ENCODE results near the gene ABI1.

Gene ABI1

GRCh38 chr10:26711324-26711723 lies 149.4 kb downstream of the ABI1 start:
- Histone ChIP-seq H3K79me2 (ENCODE audit: insufficient read depth, low read length) (peaks cover 30% of the 10 kb centered on the region), H3K9ac (ENCODE audit: low read depth, low read length) (no peak overlapping the region), H3K27ac (ENCODE audit: low read length) (no peak overlapping the region), H2AFZ (ENCODE audit: low read depth, low read length) (no peak overlapping the region), H3K4me1 (ENCODE audit: insufficient read depth, low read length) (no peaks in the 10 kb centered on the region), H4K20me1 (ENCODE audit: insufficient read depth, low read length) (peaks cover 22% of the 10 kb centered on the region), H3K9me3 (ENCODE audit: insufficient read depth, low read length, severe bottlenecking) (no peaks in the 10 kb centered on the region), H3K4me2 (ENCODE audit: insufficient read depth, low read length) (no peak overlapping the region), H3K36me3 (ENCODE audit: insufficient read depth, low read length) (peaks cover 61% of the 10 kb centered on the region), H3K4me3 (ENCODE audit: low read depth in 1 of 2, low read length in 2 of 2) (no peak overlapping the region), H3K27me3 (ENCODE audit: insufficient read depth, low read length, poor library complexity) (no peaks in the 10 kb centered on the region)
- TF ChIP-seq EZH2 (IDR thresholded peaks at IDR 0.05; ENCODE audit: borderline replicate concordance, low read depth, low read length, severe bottlenecking) (no peak), CTCF (IDR thresholded peaks at IDR 0.05; ENCODE audit: borderline replicate concordance, extremely low read depth, low read length, poor library complexity, severe bottlenecking) (no peak)
- DNase-seq (no peak), ATAC-seq (ENCODE audit: insufficient read depth, low read depth) (no peak)

GRCh38 chr10:26706936-26707335 lies 153.8 kb downstream of the ABI1 start:
- no peaks in the 10 kb centered on the region for H3K9me3 ChIP-seq (ENCODE audit: insufficient read depth, low read length, severe bottlenecking)
- H3K4me1 ChIP-seq (ENCODE audit: insufficient read depth, low read length) = peaks cover 3% of the 10 kb centered on the region; the same call in 1 of the 2 replicates
- H3K27me3 ChIP-seq (ENCODE audit: insufficient read depth, low read length, poor library complexity) = no peaks in the 10 kb centered on the region
- H3K27ac ChIP-seq (ENCODE audit: low read length) = no peak overlapping the region
- H3K79me2 ChIP-seq (ENCODE audit: insufficient read depth, low read length) = peaks cover 54% of the 10 kb centered on the region
- TF ChIP-seq CTCF (IDR thresholded peaks at IDR 0.05; ENCODE audit: borderline replicate concordance, extremely low read depth, low read length, poor library complexity, severe bottlenecking) = no peak
- no peak for TF ChIP-seq EZH2 (IDR thresholded peaks at IDR 0.05; ENCODE audit: borderline replicate concordance, low read depth, low read length, severe bottlenecking)
- H4K20me1 ChIP-seq (ENCODE audit: insufficient read depth, low read length) = peaks cover 31% of the 10 kb centered on the region
- H3K4me2 ChIP-seq (ENCODE audit: insufficient read depth, low read length) = no peak overlapping the region
- no peak overlapping the region for H3K4me3 ChIP-seq (ENCODE audit: low read depth in 1 of 2, low read length in 2 of 2)
- H3K9ac ChIP-seq (ENCODE audit: low read depth, low read length) = no peak overlapping the region
- H3K36me3 ChIP-seq (ENCODE audit: insufficient read depth, low read length) = peaks cover 68% of the 10 kb centered on the region
- no peak for ATAC-seq (ENCODE audit: insufficient read depth, low read depth)
- no peak overlapping the region for H2AFZ ChIP-seq (ENCODE audit: low read depth, low read length)
- DNase-seq = no peak

- no peak overlapping the region for H3K4me2 ChIP-seq (ENCODE audit: insufficient read depth, low read length)
- H4K20me1 ChIP-seq (ENCODE audit: insufficient read depth, low read length) = peaks cover 38% of the 10 kb centered on the region
- H3K36me3 ChIP-seq (ENCODE audit: insufficient read depth, low read length) = peaks cover 75% of the 10 kb centered on the region
- peaks cover 8% of the 10 kb centered on the region for H3K4me1 ChIP-seq (ENCODE audit: insufficient read depth, low read length)
- H3K79me2 ChIP-seq (ENCODE audit: insufficient read depth, low read length) = peaks cover 61% of the 10 kb centered on the region
- H3K4me3 ChIP-seq (ENCODE audit: low read depth in 1 of 2, low read length in 2 of 2) = no peak overlapping the region
- H3K9me3 ChIP-seq (ENCODE audit: insufficient read depth, low read length, severe bottlenecking) = no peaks in the 10 kb centered on the region
- no peaks in the 10 kb centered on the region for H3K27me3 ChIP-seq (ENCODE audit: insufficient read depth, low read length, poor library complexity)
- peak; percentile 73 for ATAC-seq (ENCODE audit: insufficient read depth, low read depth)
- H3K9ac ChIP-seq (ENCODE audit: low read depth, low read length) = no peak overlapping the region
- no peak for DNase-seq
- TF ChIP-seq CTCF (IDR thresholded peaks at IDR 0.05; ENCODE audit: borderline replicate concordance, extremely low read depth, low read length, poor library complexity, severe bottlenecking) (no peak), EZH2 (IDR thresholded peaks at IDR 0.05; ENCODE audit: borderline replicate concordance, low read depth, low read length, severe bottlenecking) (no peak)
- no peak overlapping the region for H2AFZ ChIP-seq (ENCODE audit: low read depth, low read length)
- peak overlapping the region; percentile 47 for H3K27ac ChIP-seq (ENCODE audit: low read length)
Measured at GRCh38 chr10:26706206-26706605, 154.6 kb downstream of the ABI1 start.

- H3K79me2 ChIP-seq (ENCODE audit: insufficient read depth, low read length) = peaks cover 83% of the 10 kb centered on the region
- H3K9me3 ChIP-seq (ENCODE audit: insufficient read depth, low read length, severe bottlenecking) = no peaks in the 10 kb centered on the region
- H4K20me1 ChIP-seq (ENCODE audit: insufficient read depth, low read length) = peaks cover 45% of the 10 kb centered on the region
- no peak overlapping the region for H3K4me2 ChIP-seq (ENCODE audit: insufficient read depth, low read length)
- no peak overlapping the region for H2AFZ ChIP-seq (ENCODE audit: low read depth, low read length)
- H3K4me3 ChIP-seq (ENCODE audit: low read depth in 1 of 2, low read length in 2 of 2) = no peak overlapping the region
- H3K4me1 ChIP-seq (ENCODE audit: insufficient read depth, low read length) = peaks cover 26% of the 10 kb centered on the region
- H3K36me3 ChIP-seq (ENCODE audit: insufficient read depth, low read length) = peaks cover 83% of the 10 kb centered on the region
- DNase-seq = no peak
- no peaks in the 10 kb centered on the region for H3K27me3 ChIP-seq (ENCODE audit: insufficient read depth, low read length, poor library complexity)
- no peak overlapping the region for H3K27ac ChIP-seq (ENCODE audit: low read length)
- ATAC-seq (ENCODE audit: insufficient read depth, low read depth) = no peak
- TF ChIP-seq CTCF (IDR thresholded peaks at IDR 0.05; ENCODE audit: borderline replicate concordance, extremely low read depth, low read length, poor library complexity, severe bottlenecking) (no peak), EZH2 (IDR thresholded peaks at IDR 0.05; ENCODE audit: borderline replicate concordance, low read depth, low read length, severe bottlenecking) (no peak)
- H3K9ac ChIP-seq (ENCODE audit: low read depth, low read length) = no peak overlapping the region
Measured at GRCh38 chr10:26703974-26704373, 156.8 kb downstream of the ABI1 start.

All from DND-41 (cell line).